Calu3 (cell line): Measurements from ENCODE around the gene ARID1B. TPM values are rescaled to one million over a fixed set of nuclear protein-coding genes. Genes with fewer than 3 reads are reported as not detected.

Experiments
- BruUV-seq: library from RNA; stranded (reverse); fragments of 400-500 nt; replicated peaks from 2 replicates; lab custom pipeline; 2021; lab: Mats Ljungman, UMichigan
- CTCF ChIA-PET: fragments of 300-600 bp; sonication (Branson Sonifier 250); formaldehyde crosslinking; loops from one replicate; lab custom pipeline; 2022; ENCODE audit warnings: antibody characterized with exemption; lab: Charles Lee
- DNase-seq: peaks from one replicate; pipeline ENCODE4 v3.0.0; 2022
- H3K27ac Mint-ChIP-seq: one replicate; pipeline ENCODE4 v1.8.0; 2022; ENCODE audit warnings: mixed read lengths; ENCODE audit not compliant: unreplicated experiment
- H3K27me3 Mint-ChIP-seq: one replicate; pipeline ENCODE4 v1.8.0; 2022; ENCODE audit warnings: mixed read lengths; ENCODE audit not compliant: unreplicated experiment
- H3K36me3 Mint-ChIP-seq: one replicate; pipeline ENCODE4 v1.8.0; 2022; ENCODE audit warnings: mild to moderate bottlenecking, moderate library complexity, mixed read lengths; ENCODE audit not compliant: insufficient read depth, unreplicated experiment
- H3K4me1 Mint-ChIP-seq: one replicate; pipeline ENCODE4 v1.8.0; 2022; ENCODE audit warnings: mild to moderate bottlenecking, low read depth, mixed read lengths; ENCODE audit not compliant: unreplicated experiment
- H3K4me3 Mint-ChIP-seq: one replicate; pipeline ENCODE4 v1.8.0; 2022; ENCODE audit warnings: mild to moderate bottlenecking, low read depth, moderate library complexity, mixed read lengths; ENCODE audit not compliant: unreplicated experiment
- H3K9me3 Mint-ChIP-seq: one replicate; pipeline ENCODE4 v1.8.0; 2022; ENCODE audit warnings: low read depth, mixed read lengths; ENCODE audit not compliant: unreplicated experiment
- CTCF ChIP-seq: fragments of 200-600 bp; IDR thresholded peaks from one replicate; pipeline ENCODE4 v1.8.0; 2022; ENCODE audit warnings: antibody characterized with exemption; ENCODE audit not compliant: unreplicated experiment
- intact Hi-C: fragments of 100-400 bp; cut with micrococcal nuclease; formaldehyde crosslinking; loops from one replicate; pipeline ENCODE4 v1.10.0; 2022; ENCODE audit not compliant: unreplicated experiment
- total RNA-seq: library from RNA; stranded (reverse); gene quantifications from 2 replicates; pipeline ENCODE4 v1.2.3, GENCODE V29; 2022

Gene ARID1B
- total RNA-seq, 1 experiment from 2014 or later, result 53.5 TPM

GRCh38 chr6:157244175-157244574, 467.0 kb downstream of the ARID1B start:
- no TSS peak for BruUV-seq
- no peak for TF ChIP-seq CTCF
- intact Hi-C loops, result no loop called here
- no peak overlapping the region for H3K27ac Mint-ChIP-seq
- DNase-seq, result no peak
- no peak overlapping the region for H3K4me3 Mint-ChIP-seq
- H3K4me1 Mint-ChIP-seq, result peaks cover 15% of the 10 kb centered on the region
- CTCF ChIA-PET, result no interaction called here
- no peaks in the 10 kb centered on the region for H3K27me3 Mint-ChIP-seq
- no peaks in the 10 kb centered on the region for H3K9me3 Mint-ChIP-seq
- peaks cover 6% of the 10 kb centered on the region for H3K36me3 Mint-ChIP-seq

GRCh38 chr6:157244780-157245179, 467.6 kb downstream of the ARID1B start:
- no peaks in the 10 kb centered on the region for H3K27me3 Mint-ChIP-seq
- BruUV-seq, result no TSS peak
- no peak overlapping the region for H3K27ac Mint-ChIP-seq
- intact Hi-C loops, result no loop called here
- H3K4me3 Mint-ChIP-seq, result no peak overlapping the region
- CTCF ChIA-PET, result no interaction called here
- H3K4me1 Mint-ChIP-seq, result peaks cover 15% of the 10 kb centered on the region
- no peak for TF ChIP-seq CTCF
- peaks cover 6% of the 10 kb centered on the region for H3K36me3 Mint-ChIP-seq
- DNase-seq, result no peak
- H3K9me3 Mint-ChIP-seq, result no peaks in the 10 kb centered on the region

- Mint-ChIP-seq H3K27me3 (no peaks in the 10 kb centered on the region), H3K9me3 (no peaks in the 10 kb centered on the region), H3K4me3 (no peak overlapping the region), H3K36me3 (peaks cover 6% of the 10 kb centered on the region), H3K27ac (no peak overlapping the region), H3K4me1 (peaks cover 15% of the 10 kb centered on the region)
- TF ChIP-seq CTCF, result no peak
- DNase-seq, result no peak
- no TSS peak for BruUV-seq
- intact Hi-C loops, result no loop called here
- CTCF ChIA-PET, result no interaction called here
These were observed 468.3 kb downstream of the ARID1B start for GRCh38 chr6:157245436-157245835.

- DNase-seq, result no peak
- H3K36me3 Mint-ChIP-seq, result peaks cover 6% of the 10 kb centered on the region
- CTCF ChIA-PET, result no interaction called here
- intact Hi-C loops, result no loop called here
- H3K4me1 Mint-ChIP-seq, result peaks cover 15% of the 10 kb centered on the region
- no peak overlapping the region for H3K4me3 Mint-ChIP-seq
- no peaks in the 10 kb centered on the region for H3K9me3 Mint-ChIP-seq
- no peaks in the 10 kb centered on the region for H3K27me3 Mint-ChIP-seq
- no TSS peak for BruUV-seq
- TF ChIP-seq CTCF, result no peak
- no peak overlapping the region for H3K27ac Mint-ChIP-seq
These were observed 469.0 kb downstream of the ARID1B start for GRCh38 chr6:157246048-157246630.
